Measurements from ENCODE around the gene CCL20. TPM values are rescaled to one million over a fixed set of nuclear protein-coding genes. Genes with fewer than 3 reads are reported as not detected.
"Not testable (repeated sequence)": the region's sequence is repeated elsewhere in the genome, so short reads cannot be mapped to it uniquely, and the experiment has no call there.

CCL20 gene
- total RNA-seq, 1 donor, result 130 TPM

DNA sequence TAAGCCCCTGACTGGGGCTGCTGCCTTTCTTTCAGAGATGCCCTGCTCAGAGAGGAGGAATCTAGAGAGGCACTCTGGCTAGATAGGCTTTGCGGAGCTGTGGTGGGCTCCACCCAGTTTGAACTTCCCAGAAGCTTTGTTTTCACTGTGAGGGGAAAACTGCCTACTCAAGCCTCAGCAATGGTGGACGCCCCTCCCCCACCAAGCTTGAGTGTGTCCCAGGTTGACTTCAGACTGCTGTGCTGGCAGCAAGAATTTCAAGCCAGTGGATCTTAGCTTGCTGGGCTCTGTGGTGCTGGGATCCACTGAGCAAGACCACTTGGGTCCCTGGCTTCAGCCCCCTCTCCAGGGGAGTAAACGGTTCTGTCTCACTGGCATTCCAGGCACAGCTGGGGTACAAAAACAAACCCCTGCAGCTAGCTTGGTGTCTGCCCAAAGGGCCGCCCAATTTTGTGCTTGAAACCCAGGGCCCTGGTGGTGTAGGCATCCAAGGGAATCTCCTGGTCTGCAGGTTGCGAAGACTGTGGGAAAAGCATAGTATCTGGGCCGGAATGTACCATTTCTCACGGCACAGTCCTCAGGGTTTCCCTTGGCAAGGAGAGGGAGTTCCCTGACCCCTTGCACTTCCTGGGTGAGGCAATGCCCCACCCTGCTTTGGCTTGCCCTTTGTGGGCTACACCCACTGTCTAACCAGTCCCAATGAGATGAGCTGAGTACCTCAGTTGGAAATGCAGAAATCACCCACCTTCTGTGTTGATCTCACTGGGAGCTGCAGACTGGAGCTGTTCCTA is 25.9 kb downstream of the CCL20 start:
- not testable (repeated sequence) for H3K9me3 ChIP-seq (ENCODE audit: low read depth, low read length); H3K4me3 ChIP-seq (ENCODE audit: low read length); H3K27me3 ChIP-seq (ENCODE audit: insufficient read depth, low read length); H3K4me1 ChIP-seq (ENCODE audit: insufficient read depth, low read length)

GRCh38 chr2:227846831-227847230 is 33.2 kb downstream of the CCL20 start:
- no peaks in the 10 kb centered on the region for H3K4me1 ChIP-seq (ENCODE audit: insufficient read depth, low read length)
- H3K9me3 ChIP-seq (ENCODE audit: low read depth, low read length), result no peaks in the 10 kb centered on the region
- H3K27me3 ChIP-seq (ENCODE audit: insufficient read depth, low read length), result no peaks in the 10 kb centered on the region
- H3K4me3 ChIP-seq (ENCODE audit: low read length), result no peak overlapping the region

- H3K4me3 ChIP-seq (ENCODE audit: low read length), result no peak overlapping the region
- no peaks in the 10 kb centered on the region for H3K9me3 ChIP-seq (ENCODE audit: low read depth, low read length)
- H3K27me3 ChIP-seq (ENCODE audit: insufficient read depth, low read length), result no peaks in the 10 kb centered on the region
- H3K4me1 ChIP-seq (ENCODE audit: insufficient read depth, low read length), result no peaks in the 10 kb centered on the region
Measured at GRCh38 chr2:227848146-227848545, 34.5 kb downstream of the CCL20 start.

DNA sequence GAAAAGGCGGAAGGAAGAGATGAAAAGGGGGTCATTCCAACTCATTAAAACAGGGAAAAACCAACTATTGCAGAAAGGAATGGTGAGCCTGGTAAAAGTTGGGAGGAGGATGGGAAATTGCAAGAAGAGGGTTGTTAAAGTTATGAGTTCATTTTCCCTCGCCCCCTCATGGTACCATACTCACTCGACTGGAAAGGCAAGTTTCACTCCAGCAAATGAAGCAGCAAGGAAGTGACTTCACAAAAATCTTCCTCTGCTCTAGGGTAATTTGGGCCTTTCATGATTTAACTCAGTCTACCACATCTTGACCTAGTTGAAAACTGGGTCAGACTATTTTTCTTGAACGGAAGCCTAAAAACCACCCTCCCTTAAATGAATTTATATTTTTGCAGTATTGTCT is 34.9 kb downstream of the CCL20 start:
- H3K9me3 ChIP-seq (ENCODE audit: low read depth, low read length), result no peaks in the 10 kb centered on the region
- no peaks in the 10 kb centered on the region for H3K4me1 ChIP-seq (ENCODE audit: insufficient read depth, low read length)
- no peaks in the 10 kb centered on the region for H3K27me3 ChIP-seq (ENCODE audit: insufficient read depth, low read length)
- no peak overlapping the region for H3K4me3 ChIP-seq (ENCODE audit: low read length)

- Histone ChIP-seq H3K9me3 (ENCODE audit: low read depth, low read length) (no peaks in the 10 kb centered on the region), H3K4me1 (ENCODE audit: insufficient read depth, low read length) (no peaks in the 10 kb centered on the region), H3K4me3 (ENCODE audit: low read length) (no peak overlapping the region), H3K27me3 (ENCODE audit: insufficient read depth, low read length) (no peaks in the 10 kb centered on the region)
Measured at GRCh38 chr2:227849906-227850305, 36.3 kb downstream of the CCL20 start.

DNA sequence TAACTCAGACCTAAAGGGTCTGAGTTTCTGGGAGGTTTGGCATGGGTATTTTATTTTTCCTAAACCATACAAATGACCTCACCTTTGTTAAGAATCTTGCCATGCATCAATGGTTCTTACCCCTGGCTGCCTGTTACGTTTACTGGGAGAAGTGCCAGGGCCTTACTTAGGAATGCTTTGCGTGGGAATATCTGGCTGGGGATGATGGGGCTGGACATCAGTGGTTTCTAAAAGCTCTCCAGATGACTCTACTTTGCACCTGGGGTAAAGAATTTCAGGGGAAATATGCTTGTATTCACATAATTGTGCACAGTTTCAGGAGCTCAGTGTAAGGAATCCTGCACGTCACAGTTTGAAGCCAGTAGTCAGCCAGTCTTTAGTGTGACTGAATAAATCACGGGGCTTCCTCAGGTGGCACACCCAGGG is 39.6 kb downstream of the CCL20 start:
- Histone ChIP-seq H3K4me3 (ENCODE audit: low read length) (no peak overlapping the region), H3K27me3 (ENCODE audit: insufficient read depth, low read length) (no peaks in the 10 kb centered on the region), H3K4me1 (ENCODE audit: insufficient read depth, low read length) (no peaks in the 10 kb centered on the region), H3K9me3 (ENCODE audit: low read depth, low read length) (no peaks in the 10 kb centered on the region)

- Histone ChIP-seq H3K4me3 (ENCODE audit: low read length) (no peak overlapping the region), H3K4me1 (ENCODE audit: insufficient read depth, low read length) (no peaks in the 10 kb centered on the region), H3K27me3 (ENCODE audit: insufficient read depth, low read length) (no peaks in the 10 kb centered on the region)
Measured at GRCh38 chr2:227853765-227854271, 40.2 kb downstream of the CCL20 start.

DNA sequence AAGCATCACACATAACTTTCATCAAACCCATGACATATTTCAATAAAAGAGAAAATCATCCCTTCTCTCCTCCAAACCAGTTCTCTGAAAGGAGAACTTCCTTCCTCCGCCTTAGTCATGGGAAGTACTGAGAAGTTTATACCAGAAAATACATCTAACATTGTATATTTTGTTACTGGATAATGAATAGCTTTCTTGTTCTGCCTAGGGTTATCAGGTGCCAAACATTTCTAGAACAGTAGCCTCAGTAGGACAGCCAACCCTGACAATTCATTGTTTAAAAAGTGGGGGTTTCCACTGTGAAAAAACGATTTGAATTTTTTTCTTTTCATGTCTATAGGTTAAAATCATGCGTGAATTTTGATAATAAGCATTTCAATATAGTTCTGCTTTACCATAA is 41.8 kb downstream of the CCL20 start:
- Histone ChIP-seq H3K9me3 (ENCODE audit: low read depth, low read length) (no peaks in the 10 kb centered on the region), H3K4me3 (ENCODE audit: low read length) (no peak overlapping the region), H3K4me1 (ENCODE audit: insufficient read depth, low read length) (no peaks in the 10 kb centered on the region), H3K27me3 (ENCODE audit: insufficient read depth, low read length) (no peaks in the 10 kb centered on the region)

More at GRCh38 chr2:227853765-227854271, 40.2 kb downstream of the CCL20 start:
- no peaks in the 10 kb centered on the region for H3K9me3 ChIP-seq (ENCODE audit: low read depth, low read length)

DNA sequence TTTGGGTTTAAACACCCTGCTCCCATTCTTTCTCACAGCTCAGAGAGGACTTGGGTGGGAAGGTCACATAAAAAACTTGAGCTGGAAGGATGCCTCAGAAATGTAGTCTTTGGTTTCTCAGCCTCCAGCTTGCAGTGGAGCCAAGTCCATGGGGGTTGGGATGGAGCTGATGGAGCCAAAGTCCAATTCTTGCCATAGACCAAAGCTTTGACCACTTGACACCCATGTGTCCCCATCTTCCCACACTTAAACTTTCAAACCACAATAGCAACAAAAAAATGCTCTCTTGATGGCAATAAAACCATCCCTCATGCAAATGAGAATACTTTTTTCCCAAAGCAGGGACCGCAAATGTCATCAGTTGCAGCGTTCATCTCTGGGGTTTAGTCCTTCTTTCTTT is 43.1 kb downstream of the CCL20 start:
- Histone ChIP-seq H3K27me3 (ENCODE audit: insufficient read depth, low read length) (no peaks in the 10 kb centered on the region), H3K4me1 (ENCODE audit: insufficient read depth, low read length) (no peaks in the 10 kb centered on the region), H3K4me3 (ENCODE audit: low read length) (no peak overlapping the region), H3K9me3 (ENCODE audit: low read depth, low read length) (no peaks in the 10 kb centered on the region)

GRCh38 chr2:227860221-227860641 is 46.6 kb downstream of the CCL20 start:
- H3K4me3 ChIP-seq (ENCODE audit: low read length), result no peak overlapping the region
- no peaks in the 10 kb centered on the region for H3K27me3 ChIP-seq (ENCODE audit: insufficient read depth, low read length)
- no peaks in the 10 kb centered on the region for H3K4me1 ChIP-seq (ENCODE audit: insufficient read depth, low read length)
- no peaks in the 10 kb centered on the region for H3K9me3 ChIP-seq (ENCODE audit: low read depth, low read length)

GRCh38 chr2:227861011-227861410 is 47.4 kb downstream of the CCL20 start:
- Histone ChIP-seq H3K4me3 (ENCODE audit: low read length) (no peak overlapping the region), H3K4me1 (ENCODE audit: insufficient read depth, low read length) (no peaks in the 10 kb centered on the region), H3K27me3 (ENCODE audit: insufficient read depth, low read length) (no peaks in the 10 kb centered on the region), H3K9me3 (ENCODE audit: low read depth, low read length) (no peaks in the 10 kb centered on the region)

DNA sequence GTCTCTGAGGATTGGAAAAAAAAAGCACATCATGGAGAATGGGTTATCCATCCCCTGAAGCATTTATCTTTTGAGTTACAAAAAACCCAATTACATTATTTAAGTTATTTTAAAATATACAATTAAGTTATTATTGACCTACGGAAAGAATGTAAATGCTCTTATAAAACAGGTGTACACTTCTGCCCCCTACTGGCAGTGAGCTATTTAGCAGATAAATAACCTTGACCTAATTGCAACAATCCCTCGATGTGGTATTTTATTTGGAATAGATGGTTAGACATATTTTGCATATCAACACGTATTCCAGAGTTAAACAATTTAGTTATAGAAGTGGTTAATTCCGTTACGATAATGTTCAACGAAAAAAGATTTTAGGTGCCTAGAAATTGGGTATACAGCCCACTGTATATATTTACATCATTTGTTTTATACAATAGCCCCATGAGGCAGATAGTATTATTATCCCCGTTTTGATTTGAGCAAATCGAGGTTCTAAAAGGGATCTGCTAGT is 48.6 kb downstream of the CCL20 start:
- H3K27me3 ChIP-seq (ENCODE audit: insufficient read depth, low read length), result no peaks in the 10 kb centered on the region

GRCh38 chr2:227862741-227863588 is 49.3 kb downstream of the CCL20 start:
- Histone ChIP-seq H3K4me1 (ENCODE audit: insufficient read depth, low read length) (no peaks in the 10 kb centered on the region), H3K27me3 (ENCODE audit: insufficient read depth, low read length) (no peaks in the 10 kb centered on the region), H3K4me3 (ENCODE audit: low read length) (no peak overlapping the region), H3K9me3 (ENCODE audit: low read depth, low read length) (no peaks in the 10 kb centered on the region)

More for the DNA sequence above, 48.6 kb downstream of the CCL20 start:
- Histone ChIP-seq H3K4me1 (ENCODE audit: insufficient read depth, low read length) (no peaks in the 10 kb centered on the region), H3K4me3 (ENCODE audit: low read length) (no peak overlapping the region), H3K9me3 (ENCODE audit: low read depth, low read length) (no peaks in the 10 kb centered on the region)

GRCh38 chr2:227864161-227864756 is 50.6 kb downstream of the CCL20 start:
- Histone ChIP-seq H3K4me3 (ENCODE audit: low read length) (no peak overlapping the region), H3K4me1 (ENCODE audit: insufficient read depth, low read length) (no peaks in the 10 kb centered on the region), H3K27me3 (ENCODE audit: insufficient read depth, low read length) (no peaks in the 10 kb centered on the region), H3K9me3 (ENCODE audit: low read depth, low read length) (no peaks in the 10 kb centered on the region)

- H3K9me3 ChIP-seq (ENCODE audit: low read depth, low read length), result no peaks in the 10 kb centered on the region
- H3K27me3 ChIP-seq (ENCODE audit: insufficient read depth, low read length), result no peaks in the 10 kb centered on the region
- no peak overlapping the region for H3K4me3 ChIP-seq (ENCODE audit: low read length)
- H3K4me1 ChIP-seq (ENCODE audit: insufficient read depth, low read length), result no peaks in the 10 kb centered on the region
Measured at GRCh38 chr2:227865291-227865690, 51.6 kb downstream of the CCL20 start.
